ENCODE results near the gene TP53.

The TP53 gene

GRCh38 chr17:7632492-7632894, 54.8 kb downstream of the TP53 start (continued):
- peak; percentile 83 for TF ChIP-seq ZNF654 (tag by site-specific recombination; IDR thresholded peaks at IDR 0.05; ENCODE audit: low read depth)

- H3K4me1 ChIP-seq (ENCODE audit: control insufficient read depth, insufficient read depth, low read length), result peaks cover 3% of the 10 kb centered on the region; the same call in 1 of the 2 replicates
- CTCF ChIA-PET, result interaction anchor here (0.5 to 10.7 kb wide), 29 partner anchors 8 to 506 kb away, joined by 3 to 207 read pairs (median 5); partner anchors contain the start of genes ATP1B2, FXR2, MPDU1 and NAA38
- no peak overlapping the region for H3K4me3 ChIP-seq (ENCODE audit: low read depth, low read length)
- no peaks in the 10 kb centered on the region for H3K9me3 ChIP-seq (ENCODE audit: control insufficient read depth, insufficient read depth, low read depth, low read length)
- POLR2A ChIA-PET, result interaction anchor here (0.5 to 9.6 kb wide), 6 partner anchors 12 to 61 kb away, joined by 3 to 215 read pairs (median 6); partner anchors contain the start of genes ATP1B2, FXR2, MPDU1 and TP53
- TF ChIP-seq ZNF394 (tag by site-specific recombination; IDR thresholded peaks at IDR 0.05; ENCODE audit: borderline replicate concordance) (no peak), PATZ1 (tag by site-specific recombination; IDR thresholded peaks at IDR 0.05) (no peak), ZNF211 (tag by site-specific recombination; IDR thresholded peaks at IDR 0.05; ENCODE audit: low read depth) (no peak), MEIS1 (CRISPR knock-in tag; IDR thresholded peaks at IDR 0.05; ENCODE audit: borderline replicate concordance) (no peak), ZNF37A (tag by site-specific recombination; IDR thresholded peaks at IDR 0.05) (no peak), WT1 (tag by site-specific recombination; IDR thresholded peaks at IDR 0.05) (no peak), ZNF2 (tag by site-specific recombination; IDR thresholded peaks at IDR 0.05) (no peak)
- peak overlapping the region; percentile 5; the same call in 1 of the 2 replicates for H3K27ac ChIP-seq (ENCODE audit: extremely low read depth, low read depth, low read length)
- H3K36me3 ChIP-seq (ENCODE audit: control insufficient read depth in 2 of 2, insufficient read depth in 1 of 2, low read length in 2 of 2), result no peaks in the 10 kb centered on the region
Measured at GRCh38 chr17:7631398-7632380, 55.6 kb downstream of the TP53 start.

- TF ChIP-seq ZNF394 (tag by site-specific recombination; IDR thresholded peaks at IDR 0.05; ENCODE audit: borderline replicate concordance) (no peak), BCL11B (tag by site-specific recombination; IDR thresholded peaks at IDR 0.05; ENCODE audit: low read depth) (0 out of 2 replicates have a peak, but pooled peaks have one; percentile 50), ZNF433 (tag by site-specific recombination; IDR thresholded peaks at IDR 0.05; ENCODE audit: low read depth) (no peak), ZBTB10 (tag by site-specific recombination; IDR thresholded peaks at IDR 0.05) (no peak)
- peaks cover 3% of the 10 kb centered on the region; the same call in 1 of the 2 replicates for H3K4me1 ChIP-seq (ENCODE audit: control insufficient read depth, insufficient read depth, low read length)
- ChIA-PET CTCF (interaction anchor here (0.6 to 10.7 kb wide), 8 partner anchors 10 to 427 kb away, joined by 4 to 207 read pairs (median 8); partner anchors contain the start of genes ATP1B2, FXR2, TP53 and WRAP53), POLR2A (interaction anchor here (1.3 to 9.6 kb wide), 3 partner anchors 15 to 57 kb away, joined by 5 to 215 read pairs (median 10); partner anchors contain the start of genes ATP1B2, FXR2, TP53 and WRAP53)
- H3K9me3 ChIP-seq (ENCODE audit: control insufficient read depth, insufficient read depth, low read depth, low read length), result no peaks in the 10 kb centered on the region
- H3K36me3 ChIP-seq (ENCODE audit: control insufficient read depth in 2 of 2, insufficient read depth in 1 of 2, low read length in 2 of 2), result peaks cover 0 to 8% of the 10 kb centered on the region in 2 experiments; a peak in 2 of 3 replicates
- no peak within 1 kb of the TSS for H3K27ac ChIP-seq (ENCODE audit: extremely low read depth, low read depth, low read length)
- H3K4me3 ChIP-seq (ENCODE audit: low read depth, low read length), result no peak within 1 kb of the TSS
Measured at GRCh38 chr17:7629939-7630571, 57.2 kb downstream of the TP53 start, which contains the start of gene SHBG. Gene SHBG, plus strand, starts transcription at chr17:7630135. Its CDS starts 38 bp downstream, at chr17:7630173.
